B cell (primary cell): ENCODE results near the gene SLC24A4.

ENCODE experiments used
- EZH2 ChIP-seq: IDR thresholded peaks from 2 replicates; pipeline ENCODE4 v1.6.1; 2012; ENCODE audit warnings: borderline replicate concordance, low read depth, mild to moderate bottlenecking, moderate library complexity, low read length; ENCODE audit not compliant: insufficient read depth, poor library complexity, severe bottlenecking
- TF ChIP-seq, protein P1 (sequence below): fragments of 200-600 bp; IDR thresholded peaks from one replicate; pipeline ENCODE4 v1.8.0; 2022; ENCODE audit warnings: antibody characterized with exemption, mild to moderate bottlenecking

- TF ChIP-seq, protein P1, sequence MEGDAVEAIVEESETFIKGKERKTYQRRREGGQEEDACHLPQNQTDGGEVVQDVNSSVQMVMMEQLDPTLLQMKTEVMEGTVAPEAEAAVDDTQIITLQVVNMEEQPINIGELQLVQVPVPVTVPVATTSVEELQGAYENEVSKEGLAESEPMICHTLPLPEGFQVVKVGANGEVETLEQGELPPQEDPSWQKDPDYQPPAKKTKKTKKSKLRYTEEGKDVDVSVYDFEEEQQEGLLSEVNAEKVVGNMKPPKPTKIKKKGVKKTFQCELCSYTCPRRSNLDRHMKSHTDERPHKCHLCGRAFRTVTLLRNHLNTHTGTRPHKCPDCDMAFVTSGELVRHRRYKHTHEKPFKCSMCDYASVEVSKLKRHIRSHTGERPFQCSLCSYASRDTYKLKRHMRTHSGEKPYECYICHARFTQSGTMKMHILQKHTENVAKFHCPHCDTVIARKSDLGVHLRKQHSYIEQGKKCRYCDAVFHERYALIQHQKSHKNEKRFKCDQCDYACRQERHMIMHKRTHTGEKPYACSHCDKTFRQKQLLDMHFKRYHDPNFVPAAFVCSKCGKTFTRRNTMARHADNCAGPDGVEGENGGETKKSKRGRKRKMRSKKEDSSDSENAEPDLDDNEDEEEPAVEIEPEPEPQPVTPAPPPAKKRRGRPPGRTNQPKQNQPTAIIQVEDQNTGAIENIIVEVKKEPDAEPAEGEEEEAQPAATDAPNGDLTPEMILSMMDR: no peak
- TF ChIP-seq EZH2: no peak
Measured at GRCh38 chr14:92472860-92473259, 149.9 kb downstream of the SLC24A4 start.
